ENCODE measurements around the gene PAGR1. TPM values are rescaled to one million over a fixed set of nuclear protein-coding genes. Genes with fewer than 3 reads are reported as not detected.

Gene PAGR1
- total RNA-seq, 1 experiment from 2014 or later = 60.1 TPM

DNA sequence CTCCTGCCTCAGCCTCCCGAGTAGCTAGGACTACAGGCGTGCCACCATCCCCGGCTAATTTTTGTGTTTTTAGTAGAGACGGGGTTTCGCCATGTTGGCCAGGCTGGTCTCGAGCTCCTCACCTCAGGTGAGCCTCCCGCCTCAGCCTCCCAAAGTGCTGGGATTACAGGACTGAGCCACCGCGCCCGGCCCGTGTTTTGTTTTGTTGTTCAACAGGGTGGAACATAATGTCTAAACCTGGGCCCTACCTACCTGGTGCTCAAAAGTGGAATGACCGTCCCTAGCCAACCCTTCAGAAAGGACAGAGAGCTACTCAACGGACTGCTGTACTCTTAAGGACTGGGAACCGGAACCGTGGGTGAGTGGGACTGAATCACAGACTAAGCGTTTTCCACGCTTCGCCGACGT, 26.2 kb upstream of the PAGR1 start:
- DNase-seq (ENCODE audit: low spot score) (no peak), ATAC-seq (no peak)
- H3K27ac Mint-ChIP-seq = peak overlapping the region; percentile 97
- ChIA-PET CTCF (interaction anchor here (0.8 to 2.7 kb wide), 33 partner anchors 12 to 265 kb away, joined by 3 to 28 read pairs (median 5); partner anchors contain the start of genes ASPHD1, CDIPT, MAZ and PAGR1), POLR2A (interaction anchor here (0.6 to 1.6 kb wide), 11 partner anchors 12 to 242 kb away, joined by 3 to 6 read pairs (median 4); partner anchors contain the start of genes MAZ and SPN)
- H3K4me1 Mint-ChIP-seq = peaks cover 30% of the 10 kb centered on the region
- no peaks in the 10 kb centered on the region for H3K9me3 Mint-ChIP-seq
- peaks cover 23% of the 10 kb centered on the region for H3K27me3 Mint-ChIP-seq (ENCODE audit: low read depth)
- peak overlapping the region; percentile 98 for H3K4me3 Mint-ChIP-seq
- TF ChIP-seq ZNF281 (CRISPR knock-in tag; IDR thresholded peaks at IDR 0.05) = no peak
- no peak for TF ChIP-seq ELF4 (CRISPR knock-in tag; IDR thresholded peaks at IDR 0.05; ENCODE audit: low read depth)
- no peak for TF ChIP-seq ERG (CRISPR knock-in tag; IDR thresholded peaks at IDR 0.05)
- TF ChIP-seq, protein P1, sequence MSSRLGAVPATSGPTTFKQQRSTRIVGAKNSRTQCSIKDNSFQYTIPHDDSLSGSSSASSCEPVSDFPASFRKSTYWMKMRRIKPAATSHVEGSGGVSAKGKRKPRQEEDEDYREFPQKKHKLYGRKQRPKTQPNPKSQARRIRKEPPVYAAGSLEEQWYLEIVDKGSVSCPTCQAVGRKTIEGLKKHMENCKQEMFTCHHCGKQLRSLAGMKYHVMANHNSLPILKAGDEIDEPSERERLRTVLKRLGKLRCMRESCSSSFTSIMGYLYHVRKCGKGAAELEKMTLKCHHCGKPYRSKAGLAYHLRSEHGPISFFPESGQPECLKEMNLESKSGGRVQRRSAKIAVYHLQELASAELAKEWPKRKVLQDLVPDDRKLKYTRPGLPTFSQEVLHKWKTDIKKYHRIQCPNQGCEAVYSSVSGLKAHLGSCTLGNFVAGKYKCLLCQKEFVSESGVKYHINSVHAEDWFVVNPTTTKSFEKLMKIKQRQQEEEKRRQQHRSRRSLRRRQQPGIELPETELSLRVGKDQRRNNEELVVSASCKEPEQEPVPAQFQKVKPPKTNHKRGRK (CRISPR knock-in tag; IDR thresholded peaks at IDR 0.05; ENCODE audit: borderline replicate concordance) = no peak
- no peak for TF ChIP-seq GTF2I (CRISPR knock-in tag; conservative IDR thresholded peaks at IDR 0.05)
- no peak for TF ChIP-seq ZNF317 (CRISPR knock-in tag; IDR thresholded peaks at IDR 0.05; ENCODE audit: borderline replicate concordance, low read depth)
- no peak for TF ChIP-seq ZNF219 (CRISPR knock-in tag; IDR thresholded peaks at IDR 0.05; ENCODE audit: borderline replicate concordance)
- TF ChIP-seq, protein P2, sequence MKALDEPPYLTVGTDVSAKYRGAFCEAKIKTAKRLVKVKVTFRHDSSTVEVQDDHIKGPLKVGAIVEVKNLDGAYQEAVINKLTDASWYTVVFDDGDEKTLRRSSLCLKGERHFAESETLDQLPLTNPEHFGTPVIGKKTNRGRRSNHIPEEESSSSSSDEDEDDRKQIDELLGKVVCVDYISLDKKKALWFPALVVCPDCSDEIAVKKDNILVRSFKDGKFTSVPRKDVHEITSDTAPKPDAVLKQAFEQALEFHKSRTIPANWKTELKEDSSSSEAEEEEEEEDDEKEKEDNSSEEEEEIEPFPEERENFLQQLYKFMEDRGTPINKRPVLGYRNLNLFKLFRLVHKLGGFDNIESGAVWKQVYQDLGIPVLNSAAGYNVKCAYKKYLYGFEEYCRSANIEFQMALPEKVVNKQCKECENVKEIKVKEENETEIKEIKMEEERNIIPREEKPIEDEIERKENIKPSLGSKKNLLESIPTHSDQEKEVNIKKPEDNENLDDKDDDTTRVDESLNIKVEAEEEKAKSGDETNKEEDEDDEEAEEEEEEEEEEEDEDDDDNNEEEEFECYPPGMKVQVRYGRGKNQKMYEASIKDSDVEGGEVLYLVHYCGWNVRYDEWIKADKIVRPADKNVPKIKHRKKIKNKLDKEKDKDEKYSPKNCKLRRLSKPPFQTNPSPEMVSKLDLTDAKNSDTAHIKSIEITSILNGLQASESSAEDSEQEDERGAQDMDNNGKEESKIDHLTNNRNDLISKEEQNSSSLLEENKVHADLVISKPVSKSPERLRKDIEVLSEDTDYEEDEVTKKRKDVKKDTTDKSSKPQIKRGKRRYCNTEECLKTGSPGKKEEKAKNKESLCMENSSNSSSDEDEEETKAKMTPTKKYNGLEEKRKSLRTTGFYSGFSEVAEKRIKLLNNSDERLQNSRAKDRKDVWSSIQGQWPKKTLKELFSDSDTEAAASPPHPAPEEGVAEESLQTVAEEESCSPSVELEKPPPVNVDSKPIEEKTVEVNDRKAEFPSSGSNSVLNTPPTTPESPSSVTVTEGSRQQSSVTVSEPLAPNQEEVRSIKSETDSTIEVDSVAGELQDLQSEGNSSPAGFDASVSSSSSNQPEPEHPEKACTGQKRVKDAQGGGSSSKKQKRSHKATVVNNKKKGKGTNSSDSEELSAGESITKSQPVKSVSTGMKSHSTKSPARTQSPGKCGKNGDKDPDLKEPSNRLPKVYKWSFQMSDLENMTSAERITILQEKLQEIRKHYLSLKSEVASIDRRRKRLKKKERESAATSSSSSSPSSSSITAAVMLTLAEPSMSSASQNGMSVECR (CRISPR knock-in tag; IDR thresholded peaks at IDR 0.05; ENCODE audit: borderline replicate concordance) = no peak
- no peak for TF ChIP-seq RORB (CRISPR knock-in tag; IDR thresholded peaks at IDR 0.05)
- no peak for TF ChIP-seq MYBL2 (CRISPR knock-in tag; IDR thresholded peaks at IDR 0.05)
- TF ChIP-seq OVOL2 (CRISPR knock-in tag; IDR thresholded peaks at IDR 0.05; ENCODE audit: borderline replicate concordance) = no peak
- no peak for TF ChIP-seq KAT7 (CRISPR knock-in tag; IDR thresholded peaks at IDR 0.05; ENCODE audit: borderline replicate concordance)
- TF ChIP-seq NFATC4 (CRISPR knock-in tag; IDR thresholded peaks at IDR 0.05) = no peak
- TF ChIP-seq PRDM15 (CRISPR knock-in tag; IDR thresholded peaks at IDR 0.05) = no peak
- no peak for TF ChIP-seq USF1 (CRISPR knock-in tag; IDR thresholded peaks at IDR 0.05)
- TF ChIP-seq ZNF121 (CRISPR knock-in tag; IDR thresholded peaks at IDR 0.05) = no peak
- no peak for TF ChIP-seq NR1H2 (CRISPR knock-in tag; IDR thresholded peaks at IDR 0.05)
- no peak for TF ChIP-seq NFE2L1 (CRISPR knock-in tag; IDR thresholded peaks at IDR 0.05)
- no peak for TF ChIP-seq HMGA2 (CRISPR knock-in tag; IDR thresholded peaks at IDR 0.05)
- no peak for TF ChIP-seq ZNF671 (CRISPR knock-in tag; IDR thresholded peaks at IDR 0.05)
- peaks cover 17% of the 10 kb centered on the region for H3K36me3 Mint-ChIP-seq
